HG02588 (cell line): Measurements from ENCODE around the gene CYLD.

Experiments used
- ATAC-seq: cut with Tn5 transposase; IDR thresholded peaks from one replicate; pipeline ENCODE4 v1.9.1; 2021; ENCODE audit warnings: mild to moderate bottlenecking, moderate library complexity; ENCODE audit not compliant: unreplicated experiment

The CYLD gene

GRCh38 chr16:50737420-50737959, 4.4 kb upstream of the CYLD start:
- ATAC-seq = no peak

- ATAC-seq = no peak
Measured at GRCh38 chr16:50739031-50739430, 2.9 kb upstream of the CYLD start.

GRCh38 chr16:50740736-50741135, 1.1 kb upstream of the CYLD start:
- ATAC-seq = no peak

GRCh38 chr16:50741225-50741780, 583 bp upstream of the CYLD start:
- ATAC-seq = peak; percentile 0

GRCh38 chr16:50742576-50743200, 802 bp downstream of the CYLD start:
- no peak for ATAC-seq

- ATAC-seq = no peak
Measured at GRCh38 chr16:50743581-50744225, 1.8 kb downstream of the CYLD start.

GRCh38 chr16:50744881-50745280, 3.0 kb downstream of the CYLD start:
- ATAC-seq = no peak

- ATAC-seq = no peak
Measured at GRCh38 chr16:50745940-50746339, 4.1 kb downstream of the CYLD start.

- ATAC-seq = no peak
Measured at GRCh38 chr16:50747207-50747956, 5.5 kb downstream of the CYLD start.

- ATAC-seq = no peak
Measured at GRCh38 chr16:50751528-50751927, 9.6 kb downstream of the CYLD start.

- no peak for ATAC-seq
Measured at GRCh38 chr16:50752471-50753235, 10.8 kb downstream of the CYLD start.

GRCh38 chr16:50756473-50756872, 14.6 kb downstream of the CYLD start:
- no peak for ATAC-seq

GRCh38 chr16:50761267-50761666, 19.4 kb downstream of the CYLD start:
- no peak for ATAC-seq

- no peak for ATAC-seq
Measured at GRCh38 chr16:50762241-50762640, 20.4 kb downstream of the CYLD start.

- no peak for ATAC-seq
Measured at GRCh38 chr16:50763211-50763610, 21.3 kb downstream of the CYLD start.

- no peak for ATAC-seq
Measured at GRCh38 chr16:50765260-50765659, 23.4 kb downstream of the CYLD start.

- ATAC-seq = no peak
Measured at GRCh38 chr16:50765861-50766260, 24.0 kb downstream of the CYLD start.

- ATAC-seq = no peak
Measured at GRCh38 chr16:50767197-50767596, 25.3 kb downstream of the CYLD start.

- ATAC-seq = no peak
Measured at GRCh38 chr16:50771366-50771765, 29.5 kb downstream of the CYLD start.

GRCh38 chr16:50774405-50774804, 32.5 kb downstream of the CYLD start:
- ATAC-seq = no peak

- ATAC-seq = no peak
Measured at GRCh38 chr16:50774960-50775359, 33.1 kb downstream of the CYLD start.
